GM15510 (cell line): ENCODE results near the gene STX1A.
A peak's percentile ranks its signal among the peaks of the same experiment; 100 is the strongest.

Source experiments
- POLR2A ChIP-seq: IDR thresholded peaks from 3 replicates; pipeline ENCODE4 v1.6.1; 2011; ENCODE audit warnings: borderline replicate concordance; ENCODE audit not compliant: insufficient read length; ENCODE audit errors: extremely low read depth

The STX1A gene

GRCh38 chr7:73681031-73681430 lies 38.4 kb downstream of the STX1A start:
- TF ChIP-seq POLR2A: no peak

- no peak for TF ChIP-seq POLR2A
Measured at GRCh38 chr7:73680501-73680900, 39.0 kb downstream of the STX1A start.

GRCh38 chr7:73679709-73680108 lies 39.8 kb downstream of the STX1A start:
- no peak for TF ChIP-seq POLR2A

- TF ChIP-seq POLR2A: no peak
Measured at GRCh38 chr7:73678862-73679261, 40.6 kb downstream of the STX1A start.

- no peak for TF ChIP-seq POLR2A
Measured at GRCh38 chr7:73674468-73675124, 44.9 kb downstream of the STX1A start.

- no peak for TF ChIP-seq POLR2A
Measured at GRCh38 chr7:73671857-73672445, 47.5 kb downstream of the STX1A start.

GRCh38 chr7:73671322-73671661 lies 48.2 kb downstream of the STX1A start:
- no peak for TF ChIP-seq POLR2A

- no peak for TF ChIP-seq POLR2A
Measured at GRCh38 chr7:73669858-73670385, 49.5 kb downstream of the STX1A start.

- no peak for TF ChIP-seq POLR2A
Measured at GRCh38 chr7:73669288-73669701, 50.2 kb downstream of the STX1A start.

- TF ChIP-seq POLR2A: no peak
Measured at GRCh38 chr7:73668886-73669230, 50.6 kb downstream of the STX1A start.

- no peak for TF ChIP-seq POLR2A
Measured at GRCh38 chr7:73668103-73668885, 51.2 kb downstream of the STX1A start.

- TF ChIP-seq POLR2A: peak; percentile 20
Measured at GRCh38 chr7:73667344-73668102, 51.9 kb downstream of the STX1A start, which contains the start of gene VPS37D. Gene VPS37D (plus strand): TSS chr7:73667831. CDS start chr7:73667959, 128 bp downstream.

- TF ChIP-seq POLR2A: no peak
Measured at GRCh38 chr7:73663033-73663432, 56.4 kb downstream of the STX1A start.

GRCh38 chr7:73659983-73660382 lies 59.5 kb downstream of the STX1A start:
- no peak for TF ChIP-seq POLR2A

GRCh38 chr7:73652541-73652949 lies 66.9 kb downstream of the STX1A start:
- no peak for TF ChIP-seq POLR2A

GRCh38 chr7:73650524-73650923 lies 68.9 kb downstream of the STX1A start:
- TF ChIP-seq POLR2A: no peak

- no peak for TF ChIP-seq POLR2A
Measured at GRCh38 chr7:73649576-73649975, 69.9 kb downstream of the STX1A start.
